GM12878 (cell line): ENCODE results near the gene KRT73. TPM values are rescaled to one million over a fixed set of nuclear protein-coding genes. Genes with fewer than 3 reads are reported as not detected.

Experiments
- ATAC-seq: fragments of 200-7000 bp; cut with Tn5 transposase; 3 replicates; pipeline ENCODE4 v1.9.1; 2020; ENCODE audit warnings: mild to moderate bottlenecking, moderate library complexity
- BruUV-seq: library from RNA; stranded (reverse); fragments of 400-500 nt; replicated peaks from 2 replicates; lab custom pipeline; 2021; lab: Mats Ljungman, UMichigan
- CTCF ChIA-PET: fragments of 300-600 bp; sonication (Branson Sonifier 250); formaldehyde crosslinking; extraction: SDS; loops from one replicate; lab custom pipeline; 2021; ENCODE audit warnings: inconsistent platforms; lab: Yijun Ruan, JAX
- POLR2A ChIA-PET: fragments of 350-600 bp; formaldehyde crosslinking; extraction: SDS; loops from one replicate; lab custom pipeline; 2021; ENCODE audit warnings: inconsistent platforms; lab: Charles Lee
- RAD21 ChIA-PET: fragments of 300-600 bp; sonication (Branson Sonifier 250); formaldehyde crosslinking; loops from one replicate; lab custom pipeline; 2023; ENCODE audit warnings: antibody characterized with exemption; ENCODE audit not compliant: unreplicated experiment; lab: Charles Lee
- SMC1A ChIA-PET: fragments of 300-600 bp; sonication (Branson Sonifier 250); formaldehyde crosslinking; loops from one replicate; lab custom pipeline; 2023; ENCODE audit not compliant: unreplicated experiment, uncharacterized antibody; lab: Charles Lee
- DNase-seq: peaks from one replicate; pipeline ENCODE4 v3.0.0-alpha.2; 2011; ENCODE audit warnings: low read depth, low spot score
- FAIRE-seq: peaks from 3 replicates; lab custom pipeline; 2011; peaks lifted over from hg19 to GRCh38; lab: Jason Lieb, UNC
- H2AFZ ChIP-seq: 2 replicates; pipeline ENCODE4 v1.6.0; 2011; ENCODE audit warnings: low read depth, low read length, control low read depth; ENCODE audit not compliant: control insufficient read depth
- H3K27ac ChIP-seq: 2 replicates; pipeline ENCODE4 v1.5.1; 2011; ENCODE audit warnings: control low read depth; ENCODE audit not compliant: control insufficient read depth, insufficient read depth
- H3K27me3 ChIP-seq, 2 experiments: replicated peaks in 1 of 2; 2 replicates each; pipeline versions ENCODE4 v1.6.0 to v1.6.1; 2011; ENCODE audit warnings: low read length in 1 of 2; ENCODE audit not compliant: control insufficient read depth in 2 of 2, insufficient read depth in 2 of 2
- H3K36me3 ChIP-seq, 2 experiments: 2 replicates each; pipeline ENCODE4 v1.5.1; 2011; ENCODE audit warnings: low read length in 1 of 2; ENCODE audit not compliant: control insufficient read depth in 2 of 2, insufficient read depth in 2 of 2
- H3K4me1 ChIP-seq: 2 replicates; pipeline ENCODE4 v1.6.1; 2011; ENCODE audit warnings: mild to moderate bottlenecking, low read length, moderate library complexity, mixed read lengths; ENCODE audit not compliant: control insufficient read depth, insufficient read depth
- H3K4me2 ChIP-seq: 2 replicates; pipeline ENCODE4 v1.6.0; 2011; ENCODE audit warnings: control low read depth; ENCODE audit not compliant: control insufficient read depth, insufficient read depth
- H3K4me3 ChIP-seq: fragments of 200-600 bp; sonication (generic); 2 replicates; pipeline ENCODE4 v1.5.1; 2016
- H3K79me2 ChIP-seq: 2 replicates; pipeline ENCODE4 v1.6.0; 2011; ENCODE audit warnings: low read length; ENCODE audit not compliant: control insufficient read depth, insufficient read depth
- H3K9ac ChIP-seq: 2 replicates; pipeline ENCODE4 v1.8.0; 2011; ENCODE audit warnings: low read length, control low read depth, mixed read lengths; ENCODE audit not compliant: control insufficient read depth, insufficient read depth
- H3K9me3 ChIP-seq: replicated peaks from 3 replicates; pipeline ENCODE4 v1.5.1; 2011; ENCODE audit warnings: mild to moderate bottlenecking, low read length; ENCODE audit not compliant: control insufficient read depth, insufficient read depth
- H4K20me1 ChIP-seq: 2 replicates; pipeline ENCODE4 v1.6.0; 2011; ENCODE audit not compliant: control insufficient read depth, insufficient read depth
- CHD2 ChIP-seq: IDR thresholded peaks from 2 replicates; pipeline ENCODE4 v1.6.1; 2011; ENCODE audit warnings: low read depth, low read length, improper control_type of control experiment, borderline replicate concordance
- CTCF ChIP-seq, 3 experiments: IDR thresholded peaks in 2 of 3; conservative IDR thresholded peaks in 1 of 3; 2 replicates each; pipeline ENCODE4 v1.5.1; 2011; ENCODE audit warnings: low read depth in 3 of 3, low read length in 3 of 3, mild to moderate bottlenecking in 3 of 3, control low read depth in 2 of 3, moderate library complexity in 2 of 3, inconsistent platforms in 1 of 3, mixed read lengths in 1 of 3; ENCODE audit not compliant: control insufficient read depth in 2 of 3, insufficient read depth in 1 of 3; ENCODE audit errors: extremely low read depth in 1 of 3
- ELK1 ChIP-seq: IDR thresholded peaks from 2 replicates; pipeline ENCODE4 v1.6.1; 2012; ENCODE audit warnings: low read depth, low read length, improper control_type of control experiment
- HDAC6 ChIP-seq: fragments of 200-600 bp; sonication (generic); IDR thresholded peaks from one replicate; pipeline ENCODE4 v1.8.0; 2017; ENCODE audit warnings: antibody characterized with exemption; ENCODE audit not compliant: unreplicated experiment
- MEF2B ChIP-seq: fragments of 450-650 bp; IDR thresholded peaks from 2 replicates; pipeline ENCODE4 v1.6.1; 2018; ENCODE audit warnings: mild to moderate bottlenecking, moderate library complexity; ENCODE audit not compliant: partially characterized antibody, poor library complexity, severe bottlenecking
- NFYA ChIP-seq: IDR thresholded peaks from 2 replicates; pipeline ENCODE4 v1.6.1; 2011; ENCODE audit warnings: low read depth, mild to moderate bottlenecking, low read length, improper control_type of control experiment, borderline replicate concordance
- PBX3 ChIP-seq: IDR thresholded peaks from 2 replicates; pipeline ENCODE4 v1.6.1; 2011; ENCODE audit warnings: mild to moderate bottlenecking, low read depth, low read length, moderate library complexity; ENCODE audit not compliant: insufficient replicate concordance
- SREBF2 ChIP-seq: IDR thresholded peaks from 2 replicates; pipeline ENCODE4 v1.6.1; 2012; ENCODE audit warnings: mild to moderate bottlenecking, low read length
- WGBS: methylation state at CpG from one replicate; pipeline ENCODE4 v1.1.6; 2016; ENCODE audit warnings: low lambda C conversion rate; ENCODE audit not compliant: insufficient replicate concordance, insufficient coverage; ENCODE audit errors: missing lambda C conversion rate; 5-methylcytosine and 5-hydroxymethylcytosine counted together
- in situ Hi-C: fragments of 300-500 bp; cut with MboI; formaldehyde crosslinking; loops from 9 replicates; pipeline ENCODE4 v1.14.3; 2018; ENCODE audit warnings: mixed read lengths
- intact Hi-C: fragments of 100-400 bp; cut with micrococcal nuclease; formaldehyde crosslinking; loops from one replicate; pipeline ENCODE4 v1.14.2; 2022; ENCODE audit not compliant: unreplicated experiment
- polyA plus RNA-seq, 11 experiments: library from polyadenylated mRNA; depleted of rRNA in 4 of 11; unstranded in 6 of 11; stranded (reverse) in 5 of 11; fragments of >200 nt; fragmentation: Nextera tagmentation in 4 of 11; fragmentation: Illumina TruSeq in 1 of 11; extraction: Ambion mirVana in 4 of 11; extraction: Trizol in 1 of 11; gene quantifications; 1 replicate in 1 of 11; 2 replicates in 10 of 11; pipeline versions ENCODE4 v1.2.1 to v1.2.3, GENCODE V29; 2011 to 2016; ENCODE audit warnings: inconsistent platforms in 2 of 11, missing spikeins in 2 of 11, low read depth in 1 of 11
- total RNA-seq, 4 experiments: library from RNA; depleted of rRNA in 3 of 4; stranded (reverse); fragments of >200 nt in 3 of 4; fragmentation: Illumina TruSeq in 1 of 4; extraction: Trizol in 1 of 4; gene quantifications; 2 replicates each; pipeline versions ENCODE4 v1.2.1 to v1.2.3, GENCODE V29; 2013 to 2021
- TF ChIP-seq, protein P1 (sequence below): fragments of 450-650 bp; IDR thresholded peaks from 2 replicates; pipeline ENCODE4 v1.6.1; 2017; ENCODE audit warnings: mild to moderate bottlenecking, moderate library complexity

The KRT73 gene
- total and polyA plus RNA-seq, 10 of the 15 experiments (the other 5 are each of a cell fraction or from before 2014, with no cell fraction given): not detected

GRCh38 chr12:52666471-52666870 is 48.1 kb upstream of the KRT73 start:
- Histone ChIP-seq H4K20me1 (no peaks in the 10 kb centered on the region), H2AFZ (no peak overlapping the region), H3K79me2 (no peaks in the 10 kb centered on the region), H3K4me1 (no peaks in the 10 kb centered on the region), H3K36me3 (no peaks in the 10 kb centered on the region), H3K27me3 (peaks cover 0 to 2% of the 10 kb centered on the region in 2 experiments; a peak in 1 of 4 replicates), H3K27ac (no peak overlapping the region), H3K4me3 (no peak overlapping the region), H3K9ac (no peak overlapping the region), H3K4me2 (no peak overlapping the region), H3K9me3 (no peaks in the 10 kb centered on the region)
- ChIA-PET POLR2A (no interaction called here), RAD21 (no interaction called here), SMC1A (no interaction called here), CTCF (no interaction called here)
- no TSS peak for BruUV-seq
- TF ChIP-seq, protein P1, sequence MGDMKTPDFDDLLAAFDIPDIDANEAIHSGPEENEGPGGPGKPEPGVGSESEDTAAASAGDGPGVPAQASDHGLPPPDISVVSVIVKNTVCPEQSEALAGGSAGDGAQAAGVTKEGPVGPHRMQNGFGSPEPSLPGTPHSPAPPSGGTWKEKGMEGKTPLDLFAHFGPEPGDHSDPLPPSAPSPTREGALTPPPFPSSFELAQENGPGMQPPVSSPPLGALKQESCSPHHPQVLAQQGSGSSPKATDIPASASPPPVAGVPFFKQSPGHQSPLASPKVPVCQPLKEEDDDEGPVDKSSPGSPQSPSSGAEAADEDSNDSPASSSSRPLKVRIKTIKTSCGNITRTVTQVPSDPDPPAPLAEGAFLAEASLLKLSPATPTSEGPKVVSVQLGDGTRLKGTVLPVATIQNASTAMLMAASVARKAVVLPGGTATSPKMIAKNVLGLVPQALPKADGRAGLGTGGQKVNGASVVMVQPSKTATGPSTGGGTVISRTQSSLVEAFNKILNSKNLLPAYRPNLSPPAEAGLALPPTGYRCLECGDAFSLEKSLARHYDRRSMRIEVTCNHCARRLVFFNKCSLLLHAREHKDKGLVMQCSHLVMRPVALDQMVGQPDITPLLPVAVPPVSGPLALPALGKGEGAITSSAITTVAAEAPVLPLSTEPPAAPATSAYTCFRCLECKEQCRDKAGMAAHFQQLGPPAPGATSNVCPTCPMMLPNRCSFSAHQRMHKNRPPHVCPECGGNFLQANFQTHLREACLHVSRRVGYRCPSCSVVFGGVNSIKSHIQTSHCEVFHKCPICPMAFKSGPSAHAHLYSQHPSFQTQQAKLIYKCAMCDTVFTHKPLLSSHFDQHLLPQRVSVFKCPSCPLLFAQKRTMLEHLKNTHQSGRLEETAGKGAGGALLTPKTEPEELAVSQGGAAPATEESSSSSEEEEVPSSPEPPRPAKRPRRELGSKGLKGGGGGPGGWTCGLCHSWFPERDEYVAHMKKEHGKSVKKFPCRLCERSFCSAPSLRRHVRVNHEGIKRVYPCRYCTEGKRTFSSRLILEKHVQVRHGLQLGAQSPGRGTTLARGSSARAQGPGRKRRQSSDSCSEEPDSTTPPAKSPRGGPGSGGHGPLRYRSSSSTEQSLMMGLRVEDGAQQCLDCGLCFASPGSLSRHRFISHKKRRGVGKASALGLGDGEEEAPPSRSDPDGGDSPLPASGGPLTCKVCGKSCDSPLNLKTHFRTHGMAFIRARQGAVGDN: no peak
- TF ChIP-seq PBX3: no peak
- no peak for TF ChIP-seq ELK1
- TF ChIP-seq NFYA: no peak
- TF ChIP-seq CHD2: no peak
- TF ChIP-seq MEF2B: no peak
- TF ChIP-seq CTCF (IDR thresholded peaks at IDR 0.05 in 2 of 3, conservative IDR thresholded peaks at IDR 0.05 in 1 of 3; ENCODE audit: control insufficient read depth in 2 of 3, extremely low read depth in 1 of 3, insufficient read depth in 1 of 3, low read depth in 3 of 3, low read length in 3 of 3): no peak
- TF ChIP-seq HDAC6: no peak
- no peak for TF ChIP-seq SREBF2
- in situ Hi-C loops (no loop called here), intact Hi-C loops (no loop called here)
- FAIRE-seq: no peak
- no peak for ATAC-seq
- 0% methylated on average over 3 of the region's 3 CpGs for WGBS
- DNase-seq: no peak
